ENCODE measurements around the gene PHLPP1. TPM values are rescaled to one million over a fixed set of nuclear protein-coding genes. Genes with fewer than 3 reads are reported as not detected.

PHLPP1 gene
- total and polyA plus RNA-seq, 8 donors: 2.1 to 77.0 (median 12.5) TPM

DNA sequence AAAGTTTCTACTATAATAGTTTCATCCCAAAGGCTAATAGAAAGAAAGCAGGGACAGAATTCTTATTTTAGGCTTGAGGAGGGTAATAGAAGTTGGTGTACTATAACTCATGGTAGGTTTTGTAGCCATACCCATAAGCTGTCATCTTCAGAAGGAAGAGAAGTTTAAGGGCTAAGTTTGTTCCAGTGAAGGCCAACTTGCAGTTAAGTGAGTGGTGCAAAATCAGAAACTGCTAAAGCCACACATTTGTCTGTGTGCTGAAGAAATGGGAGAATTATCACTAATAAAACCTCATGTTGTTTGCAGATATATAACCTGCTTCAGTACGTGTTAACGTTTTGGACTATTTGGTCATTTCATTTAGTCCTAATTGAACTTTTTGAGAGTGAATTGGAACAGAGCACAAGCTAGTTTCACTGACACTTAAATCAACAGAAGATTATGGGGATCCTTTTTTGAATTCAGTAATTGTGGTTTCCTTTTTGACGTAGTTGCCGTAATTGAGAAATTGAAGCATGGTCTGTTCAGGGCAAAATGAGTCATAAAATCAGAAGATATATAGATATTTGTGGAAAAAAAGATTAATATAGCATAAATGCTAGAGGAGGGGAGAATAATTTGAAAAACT, 69.1 kb downstream of the PHLPP1 start:
- intact Hi-C loops (cut with DNase I; ENCODE audit: low total_unique reads): no loop called here
- TF ChIP-seq, protein P1, sequence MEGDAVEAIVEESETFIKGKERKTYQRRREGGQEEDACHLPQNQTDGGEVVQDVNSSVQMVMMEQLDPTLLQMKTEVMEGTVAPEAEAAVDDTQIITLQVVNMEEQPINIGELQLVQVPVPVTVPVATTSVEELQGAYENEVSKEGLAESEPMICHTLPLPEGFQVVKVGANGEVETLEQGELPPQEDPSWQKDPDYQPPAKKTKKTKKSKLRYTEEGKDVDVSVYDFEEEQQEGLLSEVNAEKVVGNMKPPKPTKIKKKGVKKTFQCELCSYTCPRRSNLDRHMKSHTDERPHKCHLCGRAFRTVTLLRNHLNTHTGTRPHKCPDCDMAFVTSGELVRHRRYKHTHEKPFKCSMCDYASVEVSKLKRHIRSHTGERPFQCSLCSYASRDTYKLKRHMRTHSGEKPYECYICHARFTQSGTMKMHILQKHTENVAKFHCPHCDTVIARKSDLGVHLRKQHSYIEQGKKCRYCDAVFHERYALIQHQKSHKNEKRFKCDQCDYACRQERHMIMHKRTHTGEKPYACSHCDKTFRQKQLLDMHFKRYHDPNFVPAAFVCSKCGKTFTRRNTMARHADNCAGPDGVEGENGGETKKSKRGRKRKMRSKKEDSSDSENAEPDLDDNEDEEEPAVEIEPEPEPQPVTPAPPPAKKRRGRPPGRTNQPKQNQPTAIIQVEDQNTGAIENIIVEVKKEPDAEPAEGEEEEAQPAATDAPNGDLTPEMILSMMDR (IDR thresholded peaks at IDR 0.05): no peak
- TF ChIP-seq POLR2A (IDR thresholded peaks at IDR 0.05) (no peak), EP300 (IDR thresholded peaks at IDR 0.05) (no peak), POLR2AphosphoS5 (IDR thresholded peaks at IDR 0.05) (no peak)
- no peak for DNase-seq
- 50 to 66% (median 64%) methylated on average over 4 of the region's 4 CpGs for WGBS, 5 donors
- Histone ChIP-seq H3K27me3 (no peaks in the 10 kb centered on the region), H3K36me3 (no peaks in the 10 kb centered on the region), H3K4me1 (peaks cover 0 to 39% (median 16%) of the 10 kb centered on the region in 4 donors), H3K9me3 (no peaks in the 10 kb centered on the region), H3K27ac (peak overlapping the region in 2 of 5 donors; percentile 7 to 24), H3K4me3 (no peak overlapping the region)

DNA sequence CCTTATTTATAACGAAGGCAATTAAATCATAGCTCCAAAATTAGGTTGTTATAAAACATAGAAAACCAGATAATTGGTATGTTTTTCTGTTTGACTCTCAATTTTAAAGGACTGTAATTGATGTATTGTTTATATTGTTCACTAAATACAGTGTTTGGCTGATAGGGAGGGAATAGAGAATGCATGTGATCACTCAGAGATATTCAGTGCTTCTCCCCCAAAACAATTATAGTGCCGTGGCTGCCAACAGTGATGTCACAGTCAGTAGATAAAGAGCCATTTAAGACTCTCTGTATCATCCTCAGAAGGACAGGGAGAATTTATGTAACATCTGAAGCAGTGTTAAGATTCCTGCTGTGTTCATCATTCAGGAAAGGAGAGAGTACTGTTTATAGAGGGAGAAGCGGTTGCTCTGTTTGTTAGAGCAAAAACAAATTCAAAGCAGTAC, 69.6 kb downstream of the PHLPP1 start:
- Histone ChIP-seq H3K9me3 (no peaks in the 10 kb centered on the region), H3K4me1 (peaks cover 0 to 39% (median 16%) of the 10 kb centered on the region in 4 donors), H3K27ac (peak overlapping the region in 2 of 5 donors; percentile 7 to 18), H3K4me3 (no peak overlapping the region), H3K36me3 (no peaks in the 10 kb centered on the region), H3K27me3 (no peaks in the 10 kb centered on the region)
- TF ChIP-seq POLR2AphosphoS5 (IDR thresholded peaks at IDR 0.05) (no peak), POLR2A (IDR thresholded peaks at IDR 0.05) (no peak), EP300 (IDR thresholded peaks at IDR 0.05) (no peak)
- TF ChIP-seq, protein P1 (IDR thresholded peaks at IDR 0.05): no peak
- intact Hi-C loops (cut with DNase I; ENCODE audit: low total_unique reads): no loop called here
- DNase-seq: peak in 1 of 2 donors; percentile 63
- 62 to 70% (median 65%) methylated on average over 3 of the region's 3 CpGs for WGBS, 5 donors

DNA sequence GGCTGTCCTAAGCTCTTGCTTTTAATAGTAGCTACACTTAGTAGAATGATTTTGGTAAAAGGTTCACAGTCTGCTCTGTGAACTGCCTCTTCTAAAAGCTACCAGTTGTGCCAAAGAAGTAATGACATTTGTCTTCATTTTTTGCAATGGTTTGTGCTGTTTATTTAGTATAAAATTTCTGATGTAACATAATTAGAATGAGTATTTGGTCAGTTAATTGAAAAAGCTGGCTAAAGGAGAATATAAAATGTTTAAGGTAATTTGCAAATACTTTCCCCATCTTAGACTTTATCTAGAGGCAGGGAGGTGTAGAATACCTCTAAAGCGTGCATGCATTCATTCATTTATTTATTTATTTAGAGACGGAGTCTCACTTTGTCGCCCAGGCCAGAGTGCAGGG, 71.3 kb downstream of the PHLPP1 start:
- WGBS, 5 donors: 97 to 99% (median 98%) methylated on average over 3 of the region's 3 CpGs
- H3K27ac ChIP-seq: no peak overlapping the region
- H3K27me3 ChIP-seq: no peaks in the 10 kb centered on the region
- DNase-seq: no peak
- no peak for TF ChIP-seq POLR2A (IDR thresholded peaks at IDR 0.05)
- TF ChIP-seq, protein P1 (IDR thresholded peaks at IDR 0.05): no peak
- TF ChIP-seq EP300 (IDR thresholded peaks at IDR 0.05): no peak
- TF ChIP-seq POLR2AphosphoS5 (IDR thresholded peaks at IDR 0.05): no peak
- no peak overlapping the region for H3K4me3 ChIP-seq
- no peaks in the 10 kb centered on the region for H3K36me3 ChIP-seq
- no peaks in the 10 kb centered on the region for H3K9me3 ChIP-seq
- H3K4me1 ChIP-seq: peaks cover 0 to 45% (median 17%) of the 10 kb centered on the region in 4 donors
- intact Hi-C loops (cut with DNase I; ENCODE audit: low total_unique reads): no loop called here

- H3K4me1 ChIP-seq: peaks cover 0 to 46% (median 16%) of the 10 kb centered on the region in 4 donors
- intact Hi-C loops (cut with DNase I; ENCODE audit: low total_unique reads): no loop called here
Observed at GRCh38 chr18:62788111-62788510, 72.8 kb downstream of the PHLPP1 start.

GRCh38 chr18:62788876-62789275, 73.5 kb downstream of the PHLPP1 start:
- no peaks in the 10 kb centered on the region for H3K9me3 ChIP-seq
- H3K27me3 ChIP-seq: no peaks in the 10 kb centered on the region
- intact Hi-C loops (cut with DNase I; ENCODE audit: low total_unique reads): no loop called here
- H3K36me3 ChIP-seq: no peaks in the 10 kb centered on the region
- TF ChIP-seq, protein P1 (IDR thresholded peaks at IDR 0.05): no peak
- TF ChIP-seq EP300 (IDR thresholded peaks at IDR 0.05) (no peak), POLR2AphosphoS5 (IDR thresholded peaks at IDR 0.05) (no peak), POLR2A (IDR thresholded peaks at IDR 0.05) (no peak)
- H3K4me1 ChIP-seq: peaks cover 0 to 42% (median 16%) of the 10 kb centered on the region in 4 donors
- WGBS, 5 donors: 62 to 75% (median 68%) methylated on average over 3 of the region's 3 CpGs
- no peak overlapping the region for H3K4me3 ChIP-seq
- H3K27ac ChIP-seq: no peak overlapping the region
- DNase-seq: no peak

More at GRCh38 chr18:62788111-62788510, 72.8 kb downstream of the PHLPP1 start:
- Histone ChIP-seq H3K27me3 (no peaks in the 10 kb centered on the region), H3K27ac (no peak overlapping the region), H3K36me3 (no peaks in the 10 kb centered on the region), H3K4me3 (no peak overlapping the region), H3K9me3 (no peaks in the 10 kb centered on the region)
- WGBS, 5 donors: 90 to 95% (median 94%) methylated on average over 3 of the region's 3 CpGs
- no peak for DNase-seq
- TF ChIP-seq EP300 (IDR thresholded peaks at IDR 0.05) (no peak), POLR2A (IDR thresholded peaks at IDR 0.05) (no peak)

Measured in stomach (tissue), 9 donors.